Neutrophil (primary cell): ENCODE results near the gene CCDC190.
"Not testable (repeated sequence)": the region's sequence is repeated elsewhere in the genome, so short reads cannot be mapped to it uniquely, and the experiment has no call there.

ENCODE experiments used
- H3K27ac ChIP-seq: fragments of 200-600 bp; sonication (generic); 2 replicates; pipeline ENCODE4 v1.5.1; 2016; ENCODE audit warnings: mild to moderate bottlenecking, moderate library complexity
- H3K27me3 ChIP-seq: fragments of 200-600 bp; sonication (generic); 2 replicates; pipeline ENCODE4 v1.6.0; 2016; ENCODE audit warnings: mild to moderate bottlenecking
- H3K36me3 ChIP-seq: fragments of 200-600 bp; sonication (generic); 2 replicates; pipeline ENCODE4 v1.5.1; 2017
- H3K4me1 ChIP-seq, 2 experiments: fragments of 200-600 bp in 1 of 2; sonication (generic) in 1 of 2; 1 replicate in 1 of 2; 2 replicates in 1 of 2; pipeline versions ENCODE4 v1.5.1 to v1.6.1; 2013 to 2016; ENCODE audit warnings: low read depth in 1 of 2, low read length in 1 of 2, mild to moderate bottlenecking in 1 of 2, moderate library complexity in 1 of 2; ENCODE audit not compliant: control insufficient read depth in 1 of 2, insufficient read depth in 1 of 2
- H3K4me3 ChIP-seq, 2 experiments: fragments of 200-600 bp in 1 of 2; sonication (generic) in 1 of 2; 1 replicate in 1 of 2; 2 replicates in 1 of 2; pipeline ENCODE4 v1.5.1; 2013 to 2016; ENCODE audit warnings: low read depth in 1 of 2, low read length in 1 of 2, mild to moderate bottlenecking in 1 of 2, moderate library complexity in 1 of 2
- H3K9me3 ChIP-seq: fragments of 200-600 bp; sonication (generic); 2 replicates; pipeline ENCODE4 v1.5.1; 2016
- CTCF ChIP-seq: fragments of 200-600 bp; sonication (generic); IDR thresholded peaks from 2 replicates; pipeline ENCODE4 v1.5.1; 2016; ENCODE audit warnings: antibody characterized with exemption

The CCDC190 gene

GRCh38 chr1:162878000-162878596, 17.1 kb upstream of the CCDC190 start:
- no peaks in the 10 kb centered on the region for H3K4me1 ChIP-seq
- no peak overlapping the region for H3K27ac ChIP-seq
- no peak for TF ChIP-seq CTCF

GRCh38 chr1:162877412-162877811, 16.4 kb upstream of the CCDC190 start:
- TF ChIP-seq CTCF, result no peak
- no peak overlapping the region for H3K27ac ChIP-seq
- peaks cover 65% of the 10 kb centered on the region for H3K27me3 ChIP-seq
- no peaks in the 10 kb centered on the region for H3K9me3 ChIP-seq
- no peaks in the 10 kb centered on the region for H3K36me3 ChIP-seq
- no peak overlapping the region for H3K4me3 ChIP-seq
- no peaks in the 10 kb centered on the region for H3K4me1 ChIP-seq

More at GRCh38 chr1:162878000-162878596, 17.1 kb upstream of the CCDC190 start:
- H3K4me3 ChIP-seq, result no peak overlapping the region
- H3K36me3 ChIP-seq, result no peaks in the 10 kb centered on the region
- H3K27me3 ChIP-seq, result peaks cover 62% of the 10 kb centered on the region
- H3K9me3 ChIP-seq, result no peaks in the 10 kb centered on the region

GRCh38 chr1:162876751-162877150, 15.8 kb upstream of the CCDC190 start:
- TF ChIP-seq CTCF, result no peak
- Histone ChIP-seq H3K9me3 (no peaks in the 10 kb centered on the region), H3K4me3 (no peak overlapping the region), H3K27ac (no peak overlapping the region), H3K4me1 (no peaks in the 10 kb centered on the region), H3K36me3 (no peaks in the 10 kb centered on the region), H3K27me3 (peaks cover 63% of the 10 kb centered on the region)

- no peak for TF ChIP-seq CTCF
- Histone ChIP-seq H3K27me3 (peaks cover 57% of the 10 kb centered on the region), H3K9me3 (no peaks in the 10 kb centered on the region), H3K36me3 (no peaks in the 10 kb centered on the region), H3K4me3 (no peak overlapping the region), H3K27ac (no peak overlapping the region), H3K4me1 (no peaks in the 10 kb centered on the region)
Observed at GRCh38 chr1:162873671-162874666, 13.0 kb upstream of the CCDC190 start.

- Histone ChIP-seq H3K9me3 (no peaks in the 10 kb centered on the region), H3K4me1 (no peaks in the 10 kb centered on the region), H3K36me3 (no peaks in the 10 kb centered on the region), H3K27ac (no peak overlapping the region), H3K27me3 (peaks cover 53% of the 10 kb centered on the region), H3K4me3 (no peak overlapping the region)
- TF ChIP-seq CTCF, result no peak
Observed at GRCh38 chr1:162872981-162873380, 12.0 kb upstream of the CCDC190 start.

GRCh38 chr1:162871417-162871816, 10.4 kb upstream of the CCDC190 start:
- H3K4me3 ChIP-seq, H3K9me3 ChIP-seq, H3K4me1 ChIP-seq, H3K36me3 ChIP-seq, H3K27ac ChIP-seq: not testable (repeated sequence)
- peaks cover 47% of the 10 kb centered on the region for H3K27me3 ChIP-seq
